Mesenchymal stem cell (in vitro differentiated cells and primary cell): ENCODE results near the gene ITSN2.

Experiments
- DNase-seq: peaks from one replicate; pipeline ENCODE4 v3.0.0-alpha.2; 2013
- H2AFZ ChIP-seq: one replicate; pipeline ENCODE4 v1.6.1; 2013; ENCODE audit warnings: low read depth, mild to moderate bottlenecking, control low read depth, inconsistent platforms, low read length, moderate library complexity
- H2AK5ac ChIP-seq: 2 replicates; pipeline ENCODE4 v1.6.1; 2013; ENCODE audit warnings: low read length, moderate library complexity, mild to moderate bottlenecking, inconsistent platforms; ENCODE audit not compliant: severe bottlenecking
- H2BK120ac ChIP-seq: one replicate; pipeline ENCODE4 v1.6.1; 2013; ENCODE audit warnings: low read depth, mild to moderate bottlenecking, inconsistent platforms, low read length, moderate library complexity
- H2BK12ac ChIP-seq, 2 experiments: one replicate each; pipeline ENCODE4 v1.6.1; 2013; ENCODE audit warnings: inconsistent platforms in 2 of 2, low read length in 2 of 2, mild to moderate bottlenecking in 2 of 2, moderate library complexity in 2 of 2, control low read depth in 1 of 2
- H2BK15ac ChIP-seq: one replicate; pipeline ENCODE4 v1.6.1; 2013; ENCODE audit warnings: mild to moderate bottlenecking, low read depth, inconsistent platforms; ENCODE audit not compliant: poor library complexity, severe bottlenecking
- H2BK5ac ChIP-seq: 2 replicates; pipeline ENCODE4 v1.6.1; 2013; ENCODE audit warnings: low read depth, mild to moderate bottlenecking, low read length, control low read depth, inconsistent platforms; ENCODE audit not compliant: poor library complexity, severe bottlenecking
- H3K14ac ChIP-seq, 2 experiments: one replicate each; pipeline ENCODE4 v1.6.1; 2013; ENCODE audit warnings: inconsistent platforms in 2 of 2, low read length in 2 of 2, control low read depth in 1 of 2, mild to moderate bottlenecking in 1 of 2, moderate library complexity in 1 of 2
- H3K18ac ChIP-seq, 2 experiments: one replicate each; pipeline ENCODE4 v1.6.1; 2013; ENCODE audit warnings: inconsistent platforms in 2 of 2, low read length in 2 of 2, control low read depth in 1 of 2, low read depth in 1 of 2, mild to moderate bottlenecking in 1 of 2
- H3K23ac ChIP-seq, 2 experiments: one replicate each; pipeline ENCODE4 v1.6.1; 2013; ENCODE audit warnings: inconsistent platforms in 2 of 2, low read length in 2 of 2, mild to moderate bottlenecking in 2 of 2, moderate library complexity in 2 of 2, control low read depth in 1 of 2
- H3K27ac ChIP-seq: 2 replicates; pipeline ENCODE4 v1.5.1; 2013; ENCODE audit warnings: mild to moderate bottlenecking, moderate library complexity, low read length, control low read depth, inconsistent platforms; ENCODE audit not compliant: poor library complexity, severe bottlenecking
- H3K27me3 ChIP-seq, 2 experiments: 2 replicates each; pipeline versions ENCODE4 v1.6.1 to v1.7.0; 2013; ENCODE audit warnings: low read length in 2 of 2, mild to moderate bottlenecking in 2 of 2, moderate library complexity in 2 of 2, control low read depth in 1 of 2, inconsistent platforms in 1 of 2; ENCODE audit not compliant: control insufficient read depth in 1 of 2, insufficient read depth in 1 of 2
- H3K36me3 ChIP-seq, 2 experiments: 2 replicates each; pipeline versions ENCODE4 v1.6.1 to v1.7.0; 2013; ENCODE audit warnings: low read length in 2 of 2, control low read depth in 1 of 2, inconsistent platforms in 1 of 2, low read depth in 1 of 2, mild to moderate bottlenecking in 1 of 2; ENCODE audit not compliant: insufficient read depth in 2 of 2, control insufficient read depth in 1 of 2
- H3K4ac ChIP-seq, 2 experiments: one replicate each; pipeline ENCODE4 v1.6.1; 2013; ENCODE audit warnings: inconsistent platforms in 2 of 2, low read length in 2 of 2, mild to moderate bottlenecking in 2 of 2, moderate library complexity in 2 of 2, control low read depth in 1 of 2, low read depth in 1 of 2
- H3K4me1 ChIP-seq: 2 replicates; pipeline ENCODE4 v1.6.1; 2013; ENCODE audit warnings: low read depth, low read length, control low read depth; ENCODE audit not compliant: control insufficient read depth, insufficient read depth
- H3K4me2 ChIP-seq: 2 replicates; pipeline ENCODE4 v1.6.1; 2013; ENCODE audit warnings: low read length, mild to moderate bottlenecking, inconsistent platforms; ENCODE audit not compliant: poor library complexity, severe bottlenecking
- H3K4me3 ChIP-seq, 2 experiments: 2 replicates each; pipeline versions ENCODE4 v1.5.1 to v1.7.0; 2013; ENCODE audit warnings: low read length in 2 of 2, mild to moderate bottlenecking in 2 of 2, control low read depth in 1 of 2, low read depth in 1 of 2; ENCODE audit not compliant: insufficient read depth in 1 of 2
- H3K79me1 ChIP-seq: replicated peaks from 2 replicates; pipeline ENCODE4 v1.6.1; 2013; ENCODE audit warnings: mild to moderate bottlenecking, control low read depth, low read length, inconsistent platforms; ENCODE audit not compliant: poor library complexity, severe bottlenecking
- H3K9ac ChIP-seq: 2 replicates; pipeline ENCODE4 v1.7.0; 2013; ENCODE audit warnings: mild to moderate bottlenecking, low read length, moderate library complexity
- H3K9me3 ChIP-seq: 2 replicates; pipeline ENCODE4 v1.7.0; 2013; ENCODE audit warnings: mild to moderate bottlenecking, low read length; ENCODE audit not compliant: control insufficient read depth
- H4K8ac ChIP-seq: one replicate; pipeline ENCODE4 v1.6.1; 2013; ENCODE audit warnings: inconsistent platforms, mild to moderate bottlenecking, low read length, moderate library complexity
- H4K91ac ChIP-seq: one replicate; pipeline ENCODE4 v1.6.1; 2013; ENCODE audit warnings: mild to moderate bottlenecking, low read length, inconsistent platforms
- WGBS: methylation state at CpG from one replicate; pipeline ENCODE4 v1.1.7; 2013; ENCODE audit warnings: mixed read lengths; 5-methylcytosine and 5-hydroxymethylcytosine counted together

Gene ITSN2

GRCh38 chr2:24258718-24259117, 101.6 kb downstream of the ITSN2 start:
- Histone ChIP-seq H2BK5ac (no peak overlapping the region), H3K14ac (no peak overlapping the region), H3K79me1 (peaks cover 2% of the 10 kb centered on the region), H2BK15ac (no peak overlapping the region), H2AFZ (no peak overlapping the region), H3K9me3 (no peaks in the 10 kb centered on the region), H3K4me3 (no peak overlapping the region), H2BK120ac (no peak overlapping the region), H2BK12ac (no peak overlapping the region), H3K4me2 (no peak overlapping the region), H4K8ac (no peak overlapping the region), H3K23ac (no peak overlapping the region), H3K27me3 (no peaks in the 10 kb centered on the region), H3K27ac (no peak overlapping the region), H3K36me3 (peaks cover 9 to 51% of the 10 kb centered on the region in 2 experiments), H3K9ac (no peak overlapping the region), H3K18ac (no peak overlapping the region), H3K4ac (no peak overlapping the region), H3K4me1 (peaks cover 2% of the 10 kb centered on the region), H2AK5ac (no peak overlapping the region), H4K91ac (no peak overlapping the region)
- DNase-seq: no peak

GRCh38 chr2:24253303-24253919, 106.9 kb downstream of the ITSN2 start:
- no peak overlapping the region for H2AK5ac ChIP-seq
- peaks cover 7 to 64% of the 10 kb centered on the region in 2 experiments for H3K36me3 ChIP-seq
- no peak overlapping the region for H3K18ac ChIP-seq
- H3K4me1 ChIP-seq: peaks cover 3% of the 10 kb centered on the region
- no peaks in the 10 kb centered on the region for H3K9me3 ChIP-seq
- H2BK5ac ChIP-seq: no peak overlapping the region
- no peak overlapping the region for H4K8ac ChIP-seq
- no peak for DNase-seq
- no peak overlapping the region for H4K91ac ChIP-seq
- H3K27me3 ChIP-seq: no peaks in the 10 kb centered on the region
- no peak overlapping the region for H3K4ac ChIP-seq
- no peak overlapping the region for H3K4me3 ChIP-seq
- H3K79me1 ChIP-seq: peaks cover 2% of the 10 kb centered on the region
- WGBS: 96% methylated on average over 5 of the region's 6 CpGs
- H2BK12ac ChIP-seq: no peak overlapping the region
- H3K23ac ChIP-seq: no peak overlapping the region
- no peak overlapping the region for H2BK120ac ChIP-seq
- H3K14ac ChIP-seq: no peak overlapping the region
- no peak overlapping the region for H3K27ac ChIP-seq
- H2BK15ac ChIP-seq: no peak overlapping the region
- no peak overlapping the region for H3K9ac ChIP-seq
- H3K4me2 ChIP-seq: no peak overlapping the region
- no peak overlapping the region for H2AFZ ChIP-seq

GRCh38 chr2:24247592-24247991, 112.7 kb downstream of the ITSN2 start:
- no peaks in the 10 kb centered on the region for H3K27me3 ChIP-seq
- H3K4ac ChIP-seq: no peak overlapping the region
- peaks cover 7 to 83% of the 10 kb centered on the region in 2 experiments for H3K36me3 ChIP-seq
- H2AK5ac ChIP-seq: no peak overlapping the region
- H3K4me1 ChIP-seq: peaks cover 5% of the 10 kb centered on the region
- H3K23ac ChIP-seq: no peak overlapping the region
- no peak overlapping the region for H2AFZ ChIP-seq
- H3K4me3 ChIP-seq: no peak overlapping the region
- no peak overlapping the region for H3K9ac ChIP-seq
- no peak for DNase-seq
- H2BK12ac ChIP-seq: no peak overlapping the region
- H3K18ac ChIP-seq: no peak overlapping the region
- no peak overlapping the region for H4K91ac ChIP-seq
- no peak overlapping the region for H2BK15ac ChIP-seq
- H3K27ac ChIP-seq: no peak overlapping the region
- H2BK5ac ChIP-seq: no peak overlapping the region
- H3K4me2 ChIP-seq: no peak overlapping the region
- H3K79me1 ChIP-seq: peaks cover 4% of the 10 kb centered on the region
- WGBS: 100% methylated on average over 2 of the region's 3 CpGs
- no peak overlapping the region for H3K14ac ChIP-seq
- no peak overlapping the region for H4K8ac ChIP-seq
- H3K9me3 ChIP-seq: no peaks in the 10 kb centered on the region
- H2BK120ac ChIP-seq: no peak overlapping the region

GRCh38 chr2:24247164-24247563, 113.2 kb downstream of the ITSN2 start:
- Histone ChIP-seq H2AFZ (no peak overlapping the region), H3K9me3 (no peaks in the 10 kb centered on the region), H3K36me3 (peaks cover 7 to 82% of the 10 kb centered on the region in 2 experiments), H3K9ac (no peak overlapping the region), H3K79me1 (peaks cover 4% of the 10 kb centered on the region), H3K27me3 (no peaks in the 10 kb centered on the region), H3K27ac (peak overlapping the region; percentile 23), H2BK120ac (no peak overlapping the region), H2BK12ac (no peak overlapping the region), H3K4me2 (no peak overlapping the region), H3K4me1 (peaks cover 5% of the 10 kb centered on the region), H3K4ac (no peak overlapping the region), H3K4me3 (no peak overlapping the region), H4K91ac (no peak overlapping the region), H3K18ac (no peak overlapping the region), H3K14ac (no peak overlapping the region), H2BK15ac (no peak overlapping the region), H2BK5ac (no peak overlapping the region), H4K8ac (no peak overlapping the region), H3K23ac (no peak overlapping the region), H2AK5ac (peak overlapping the region; percentile 19)
- 82% methylated on average over 1 of the region's 1 CpG for WGBS
- no peak for DNase-seq
